Ectodermal cell (in vitro differentiated cells): ENCODE measurements around the gene TMTC1.

Experiments used
- H3K27ac ChIP-seq: 2 replicates; pipeline ENCODE4 v1.7.0; 2013; ENCODE audit warnings: mild to moderate bottlenecking, low read depth, low read length; ENCODE audit not compliant: insufficient read depth, poor library complexity, severe bottlenecking
- H3K27me3 ChIP-seq: 2 replicates; pipeline ENCODE4 v1.7.0; 2013; ENCODE audit warnings: mild to moderate bottlenecking, low read length; ENCODE audit not compliant: insufficient read depth, control insufficient read depth, poor library complexity, severe bottlenecking
- H3K36me3 ChIP-seq: one replicate; pipeline ENCODE4 v1.7.0; 2013; ENCODE audit warnings: low read length; ENCODE audit not compliant: control insufficient read depth, insufficient read depth
- H3K4me1 ChIP-seq: one replicate; pipeline ENCODE4 v1.7.0; 2013; ENCODE audit warnings: low read length; ENCODE audit not compliant: control insufficient read depth, insufficient read depth
- H3K4me3 ChIP-seq: 2 replicates; pipeline ENCODE4 v1.7.0; 2013; ENCODE audit warnings: low read depth, low read length, control low read depth; ENCODE audit not compliant: insufficient read depth
- H3K9me3 ChIP-seq: 2 replicates; pipeline ENCODE4 v1.7.0; 2013; ENCODE audit warnings: mild to moderate bottlenecking, low read length, moderate library complexity; ENCODE audit not compliant: control insufficient read depth
- WGBS, 2 experiments: methylation state at CpG; one replicate each; pipeline ENCODE4 v1.1.7; 2013; ENCODE audit warnings: missing lambda C conversion rate in 2 of 2; 5-methylcytosine and 5-hydroxymethylcytosine counted together

TMTC1 gene

DNA sequence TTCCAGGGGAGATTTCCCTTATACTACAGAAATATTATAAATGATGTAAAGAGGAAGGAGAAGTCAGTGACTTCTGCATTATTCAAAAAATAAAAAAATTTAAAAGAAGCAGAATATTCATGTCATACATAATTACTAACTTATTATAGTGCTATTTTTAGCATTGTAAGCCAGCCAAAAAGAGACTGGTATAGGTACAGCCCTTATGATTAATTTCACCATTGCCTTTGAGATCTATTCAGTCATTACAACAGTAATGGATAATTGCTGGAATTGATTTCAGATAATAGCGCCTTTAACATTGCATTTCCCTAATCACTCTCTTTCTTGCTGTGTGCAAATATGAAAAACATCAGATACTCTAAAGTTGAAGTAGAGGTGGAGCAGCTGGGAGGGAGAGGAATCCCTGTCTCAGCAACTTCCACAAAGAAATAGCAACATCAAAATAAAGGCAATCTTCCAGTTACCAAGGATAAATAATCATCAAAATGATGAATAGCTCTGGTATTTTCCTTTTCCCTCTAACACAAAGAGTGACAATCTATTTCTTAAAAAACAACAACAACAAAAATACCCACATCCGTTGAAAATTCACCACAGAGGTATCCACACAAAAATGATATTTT lies 214.5 kb downstream of the TMTC1 start:
- H3K36me3 ChIP-seq, result no peaks in the 10 kb centered on the region
- no peaks in the 10 kb centered on the region for H3K9me3 ChIP-seq
- H3K4me1 ChIP-seq, result no peaks in the 10 kb centered on the region
- no peaks in the 10 kb centered on the region for H3K27me3 ChIP-seq
- WGBS, 2 experiments, result 78 to 80% methylated on average over 1 of the region's 2 CpGs
- H3K4me3 ChIP-seq, result no peak overlapping the region
- no peak overlapping the region for H3K27ac ChIP-seq

DNA sequence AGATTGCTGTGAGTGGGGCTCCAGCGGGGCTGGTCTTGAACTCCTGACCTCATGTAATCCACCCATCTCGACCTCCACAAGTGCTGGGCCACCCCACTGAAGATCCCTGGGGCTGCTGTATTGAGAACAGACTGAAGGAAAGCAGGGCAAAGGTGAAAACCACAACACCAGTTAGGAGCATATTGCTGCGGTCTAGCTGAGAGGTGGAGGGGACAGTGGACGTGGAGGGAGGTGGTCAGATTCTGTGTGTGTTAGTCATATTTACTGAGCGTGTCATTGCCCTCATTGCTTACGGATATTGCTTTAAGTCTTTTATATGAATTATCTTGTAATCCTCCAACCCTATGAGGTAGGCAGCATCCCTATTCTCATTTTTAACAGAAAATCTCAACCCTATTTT lies 217.3 kb downstream of the TMTC1 start:
- 74 to 78% methylated on average over 4 to 5 of the region's 6 CpGs for WGBS, 2 experiments
- H3K27me3 ChIP-seq, result no peaks in the 10 kb centered on the region
- no peak overlapping the region for H3K27ac ChIP-seq
- no peaks in the 10 kb centered on the region for H3K4me1 ChIP-seq
- no peaks in the 10 kb centered on the region for H3K36me3 ChIP-seq
- no peak overlapping the region for H3K4me3 ChIP-seq
- H3K9me3 ChIP-seq, result no peaks in the 10 kb centered on the region

DNA sequence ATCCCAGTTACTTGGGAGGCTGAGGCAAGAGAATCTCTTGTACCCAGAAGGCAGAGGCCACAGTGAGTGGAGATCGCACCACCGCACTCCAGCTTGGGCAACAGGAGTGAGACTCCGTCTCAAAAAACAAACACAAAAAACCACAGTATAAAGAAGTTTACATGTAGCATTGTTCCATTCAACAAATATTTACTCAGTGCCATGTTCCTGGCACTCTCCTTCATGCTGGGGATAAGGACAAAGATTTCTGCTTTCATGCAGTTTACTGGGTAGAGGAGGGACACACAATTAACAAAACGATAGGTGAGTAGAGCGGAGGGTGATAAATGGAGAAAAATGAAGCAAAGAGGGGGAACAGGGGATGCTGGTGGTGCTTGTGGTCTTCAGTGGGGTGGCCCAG lies 218.0 kb downstream of the TMTC1 start:
- 91 to 96% methylated on average over 5 of the region's 5 CpGs for WGBS, 2 experiments
- Histone ChIP-seq H3K4me1 (no peaks in the 10 kb centered on the region), H3K27me3 (no peaks in the 10 kb centered on the region), H3K4me3 (no peak overlapping the region), H3K27ac (no peak overlapping the region), H3K36me3 (no peaks in the 10 kb centered on the region), H3K9me3 (no peaks in the 10 kb centered on the region)

DNA sequence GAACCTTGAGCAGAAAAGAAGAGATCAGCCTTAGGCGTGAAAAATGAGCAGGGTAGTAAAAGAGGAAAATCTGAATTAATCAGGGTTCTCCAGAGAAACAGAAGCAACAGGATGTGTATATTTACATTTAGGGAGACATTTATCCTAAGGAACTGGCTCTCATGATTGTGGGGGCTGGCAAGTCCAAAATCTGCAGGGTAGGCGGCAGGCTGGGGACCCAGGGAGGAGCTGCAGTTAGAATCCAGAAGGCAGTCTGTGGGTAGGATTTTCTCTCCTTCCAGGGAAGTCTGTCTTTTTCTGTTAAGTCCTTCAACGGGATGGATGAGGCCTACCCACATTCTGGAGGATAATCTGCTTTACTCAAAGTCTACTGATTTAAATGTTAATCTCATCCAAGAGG lies 218.8 kb downstream of the TMTC1 start:
- Histone ChIP-seq H3K27me3 (no peaks in the 10 kb centered on the region), H3K4me1 (no peaks in the 10 kb centered on the region), H3K9me3 (no peaks in the 10 kb centered on the region), H3K27ac (no peak overlapping the region), H3K4me3 (no peak overlapping the region), H3K36me3 (no peaks in the 10 kb centered on the region)
- 82 to 94% methylated on average over 3 of the region's 3 CpGs for WGBS, 2 experiments

DNA sequence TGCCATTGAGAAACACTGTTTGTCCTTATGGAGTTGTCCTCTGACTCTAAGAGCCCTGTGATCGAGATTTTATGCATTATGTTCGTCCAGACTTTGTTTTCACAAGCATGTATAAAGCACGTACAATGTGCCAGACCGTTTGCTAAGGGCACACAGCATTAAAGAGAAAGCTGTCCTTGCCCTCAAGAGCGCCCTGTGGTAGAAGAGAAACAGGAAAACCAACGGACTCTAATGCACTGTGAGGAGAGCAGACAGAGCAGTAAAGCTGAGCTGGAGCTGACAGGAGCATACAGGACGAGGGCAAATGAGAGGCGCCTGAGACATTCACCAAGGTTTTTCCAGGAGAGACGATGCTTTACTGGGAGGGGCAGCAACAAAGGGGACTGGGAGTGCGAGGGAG lies 220.1 kb downstream of the TMTC1 start:
- Histone ChIP-seq H3K4me1 (no peaks in the 10 kb centered on the region), H3K4me3 (no peak overlapping the region), H3K36me3 (no peaks in the 10 kb centered on the region), H3K27ac (no peak overlapping the region), H3K27me3 (no peaks in the 10 kb centered on the region), H3K9me3 (no peaks in the 10 kb centered on the region)
- 83% methylated on average over 10 of the region's 10 CpGs for WGBS, 2 experiments

DNA sequence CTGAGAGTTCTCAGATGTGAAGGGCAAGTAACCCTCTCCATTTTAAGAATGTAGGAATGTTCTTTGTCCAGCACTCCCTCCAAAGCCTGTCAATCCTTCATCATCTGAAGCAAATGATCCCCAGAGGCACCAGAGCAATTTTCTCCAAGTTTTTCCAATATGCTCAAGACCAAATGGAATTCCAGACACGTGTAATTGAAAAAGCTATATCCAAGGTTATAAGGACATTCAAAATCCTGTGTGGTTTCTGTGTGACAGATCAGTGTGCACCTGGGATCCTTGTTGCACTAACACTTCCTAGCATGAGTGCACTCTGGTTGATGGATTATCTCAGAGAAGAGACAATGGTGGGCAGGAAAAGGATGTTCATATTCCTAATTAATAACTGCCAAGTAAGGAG lies 220.7 kb downstream of the TMTC1 start:
- H3K36me3 ChIP-seq, result no peaks in the 10 kb centered on the region
- no peaks in the 10 kb centered on the region for H3K9me3 ChIP-seq
- WGBS, 2 experiments, result 100% methylated on average over 1 of the region's 1 CpG
- H3K4me3 ChIP-seq, result no peak overlapping the region
- H3K4me1 ChIP-seq, result no peaks in the 10 kb centered on the region
- no peaks in the 10 kb centered on the region for H3K27me3 ChIP-seq
- no peak overlapping the region for H3K27ac ChIP-seq

DNA sequence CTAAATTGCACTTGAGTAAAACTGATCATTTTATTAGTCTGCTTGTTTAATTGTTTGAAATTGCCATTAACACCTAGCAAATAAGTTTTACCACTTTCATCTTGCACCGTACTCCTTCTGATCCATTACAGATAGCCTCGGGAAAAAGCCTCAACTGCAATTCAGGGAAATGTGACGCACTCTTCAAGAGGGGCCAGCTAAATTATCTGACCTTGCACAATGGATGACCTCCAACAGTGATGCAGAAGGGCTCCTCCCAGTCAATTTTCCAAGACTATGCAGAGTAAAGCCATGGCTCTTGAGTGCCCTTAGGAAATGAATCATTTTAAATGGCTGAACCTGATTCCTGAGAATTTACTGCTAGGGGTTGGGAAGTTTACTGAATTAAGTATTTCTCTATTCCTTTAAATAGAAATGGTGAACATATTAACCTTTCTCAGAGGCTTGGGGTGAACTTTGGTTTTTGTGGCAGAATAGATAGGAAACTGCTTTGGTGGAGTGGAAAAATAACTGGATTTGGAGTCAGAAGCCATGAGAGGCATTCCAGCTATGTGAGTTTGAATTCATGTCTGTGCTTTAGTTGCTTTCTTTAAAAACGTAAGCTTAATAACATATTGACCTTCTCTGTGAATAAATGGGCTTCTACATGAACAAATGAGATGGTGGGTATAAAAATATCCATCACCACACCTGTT lies 221.5 kb downstream of the TMTC1 start:
- Histone ChIP-seq H3K27ac (no peak overlapping the region), H3K27me3 (no peaks in the 10 kb centered on the region)

DNA sequence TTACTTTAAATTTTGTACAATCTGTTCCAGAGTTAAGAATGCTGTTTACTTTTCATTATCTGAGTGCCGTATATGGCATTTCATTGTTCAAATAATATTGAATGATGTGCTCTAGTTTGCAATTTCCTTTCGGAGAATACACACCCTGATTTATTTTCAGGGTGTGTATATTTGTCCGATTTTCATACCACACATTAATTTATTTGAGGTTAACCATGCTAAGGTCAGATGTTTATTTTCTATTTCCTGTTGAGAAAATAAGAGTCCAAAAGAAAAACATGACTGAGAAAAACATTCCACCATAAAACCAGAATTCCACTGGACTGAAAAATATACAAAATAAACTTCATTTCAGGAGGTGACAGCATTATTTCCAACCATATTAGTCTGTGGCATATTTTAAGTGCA lies 222.1 kb downstream of the TMTC1 start:
- Histone ChIP-seq H3K27me3 (no peaks in the 10 kb centered on the region), H3K4me3 (no peak overlapping the region), H3K36me3 (no peaks in the 10 kb centered on the region), H3K27ac (no peak overlapping the region), H3K9me3 (no peaks in the 10 kb centered on the region), H3K4me1 (no peaks in the 10 kb centered on the region)
- WGBS, 2 experiments, result 100% methylated on average over 1 of the region's 3 CpGs; no CpG with 5 or more reads in 1 of the 2 experiments

More for the DNA sequence above, 221.5 kb downstream of the TMTC1 start:
- Histone ChIP-seq H3K4me3 (no peak overlapping the region), H3K9me3 (no peaks in the 10 kb centered on the region), H3K36me3 (no peaks in the 10 kb centered on the region), H3K4me1 (no peaks in the 10 kb centered on the region)
- 85 to 90% methylated on average over 3 of the region's 4 CpGs for WGBS, 2 experiments

DNA sequence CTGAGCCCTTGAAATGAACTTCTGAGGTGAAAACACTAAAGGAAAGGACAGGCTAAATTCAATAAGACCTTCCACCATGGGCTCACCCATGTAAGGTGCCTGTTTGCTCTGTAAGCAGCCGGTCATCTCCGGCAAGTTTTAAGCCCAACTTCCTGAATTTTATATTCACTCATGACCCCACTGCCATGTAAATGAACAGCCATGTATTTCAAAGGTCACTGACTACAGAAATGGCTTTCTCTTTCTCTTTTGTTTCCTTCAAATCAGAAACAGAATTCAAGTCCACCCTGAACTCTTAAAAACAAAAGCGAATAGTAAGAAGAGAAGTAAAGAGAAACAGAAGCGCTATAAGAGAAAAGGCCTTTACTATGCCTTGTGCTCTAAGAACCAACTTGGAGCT lies 224.5 kb downstream of the TMTC1 start:
- Histone ChIP-seq H3K36me3 (no peaks in the 10 kb centered on the region), H3K27me3 (no peaks in the 10 kb centered on the region), H3K4me1 (no peaks in the 10 kb centered on the region), H3K9me3 (no peaks in the 10 kb centered on the region), H3K4me3 (no peak overlapping the region), H3K27ac (no peak overlapping the region)
- 69 to 74% methylated on average over 4 of the region's 4 CpGs for WGBS, 2 experiments

DNA sequence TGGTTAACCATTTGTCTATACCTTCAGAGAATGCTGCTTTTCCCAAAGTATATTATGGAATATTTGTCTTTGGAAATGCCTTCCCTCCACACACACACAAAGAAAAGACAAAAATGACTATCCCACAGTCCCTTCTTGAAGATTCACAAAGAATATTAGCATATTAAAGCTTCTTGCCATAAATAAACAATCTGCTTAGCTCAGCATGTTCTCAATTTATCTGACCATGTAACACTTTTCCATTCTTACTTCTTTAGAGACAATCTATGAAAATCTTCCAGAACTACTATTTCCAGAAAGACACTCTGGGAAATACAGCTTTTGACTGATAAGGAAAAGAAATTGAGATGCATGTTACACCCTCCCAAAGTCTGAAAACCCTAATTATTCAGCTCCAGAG lies 227.4 kb downstream of the TMTC1 start:
- Histone ChIP-seq H3K27me3 (no peaks in the 10 kb centered on the region), H3K27ac (no peak overlapping the region), H3K4me1 (no peaks in the 10 kb centered on the region), H3K9me3 (no peaks in the 10 kb centered on the region), H3K36me3 (no peaks in the 10 kb centered on the region), H3K4me3 (no peak overlapping the region)
